ENCODE results near the gene BCL11B.

- no peak for TF ChIP-seq CTCF (IDR thresholded peaks at IDR 0.05; ENCODE audit: insufficient read depth, low read length, poor library complexity, severe bottlenecking)
- no peak for TF ChIP-seq EZH2phosphoT487 (conservative IDR thresholded peaks at IDR 0.05; ENCODE audit: low read length)
Measured at GRCh38 chr14:99191395-99192027, 80.5 kb downstream of the BCL11B start.

All from SU-DHL-6 (cell line).